ENCODE measurements around the gene CX3CR1.

- TF ChIP-seq YY1 (IDR thresholded peaks at IDR 0.05; ENCODE audit: insufficient read depth, insufficient read length): no peak
- TF ChIP-seq SUZ12 (IDR thresholded peaks at IDR 0.05; ENCODE audit: extremely low read depth, insufficient read depth, insufficient read length): no peak
Observed at GRCh38 chr3:39260318-39260717, 19.5 kb downstream of the CX3CR1 start.

Measured in NT2/D1 (cell line).